ENCODE data around the gene TAF5L.

GRCh38 chr1:229582011-229582694, 43.8 kb downstream of the TAF5L start:
- TF ChIP-seq CTCF (IDR thresholded peaks at IDR 0.05) (no peak), POLR2A (IDR thresholded peaks at IDR 0.05) (no peak)
